GM12864 (cell line): ENCODE measurements around the gene MAFB.
"Not testable (repeated sequence)": the region's sequence is repeated elsewhere in the genome, so short reads cannot be mapped to it uniquely, and the experiment has no call there.

Source experiments
- DNase-seq: peaks from one replicate; pipeline ENCODE4 v3.0.0-alpha.2; 2011; ENCODE audit warnings: low read depth
- H3K4me3 ChIP-seq: 2 replicates; pipeline ENCODE4 v1.5.1; 2011; ENCODE audit warnings: mild to moderate bottlenecking, low read depth, low read length, control low read depth
- CTCF ChIP-seq: IDR thresholded peaks from 2 replicates; pipeline ENCODE4 v1.5.1; 2011; ENCODE audit warnings: low read depth, mild to moderate bottlenecking, moderate library complexity, low read length, control low read depth, inconsistent platforms; ENCODE audit errors: missing control alignments

The MAFB gene

GRCh38 chr20:40689100-40689942, at the start of gene MAFB:
Gene MAFB, minus strand, starts transcription at chr20:40689236. Its CDS starts 386 bp downstream, at chr20:40688850.
- DNase-seq = no peak
- H3K4me3 ChIP-seq = peak within 1 kb of the TSS; percentile 22
- TF ChIP-seq CTCF = no peak

- H3K4me3 ChIP-seq, DNase-seq: not testable (repeated sequence)
These were observed 47.4 kb upstream of the MAFB start for GRCh38 chr20:40736468-40736867.

GRCh38 chr20:40728996-40729395, 40.0 kb upstream of the MAFB start:
- H3K4me3 ChIP-seq = no peak overlapping the region
- no peak for TF ChIP-seq CTCF
- DNase-seq = no peak

GRCh38 chr20:40728470-40728869, 39.4 kb upstream of the MAFB start:
- peak; percentile 25 for TF ChIP-seq CTCF
- DNase-seq = no peak
- H3K4me3 ChIP-seq = no peak overlapping the region

GRCh38 chr20:40727960-40728359, 38.9 kb upstream of the MAFB start:
- H3K4me3 ChIP-seq = no peak overlapping the region
- no peak for DNase-seq
- no peak for TF ChIP-seq CTCF

GRCh38 chr20:40726776-40727175, 37.7 kb upstream of the MAFB start:
- DNase-seq = no peak
- no peak for TF ChIP-seq CTCF
- H3K4me3 ChIP-seq = no peak overlapping the region

- H3K4me3 ChIP-seq = no peak overlapping the region
- TF ChIP-seq CTCF = no peak
- DNase-seq = no peak
These were observed 35.5 kb upstream of the MAFB start for GRCh38 chr20:40724566-40724965.
